HG03159 (cell line): ENCODE measurements around the gene PCDH12.
A peak's percentile ranks its signal among the peaks of the same experiment; 100 is the strongest.

Experiments
- ATAC-seq: cut with Tn5 transposase; IDR thresholded peaks from one replicate; pipeline ENCODE4 v1.9.1; 2021; ENCODE audit warnings: mild to moderate bottlenecking, moderate library complexity; ENCODE audit not compliant: unreplicated experiment

PCDH12 gene

GRCh38 chr5:141958113-141958512 lies at the start of gene PCDH12:
TSS of gene PCDH12 (minus strand) at chr5:141958202. CDS start at chr5:141957851, 351 bp downstream.
- ATAC-seq: no peak

- no peak for ATAC-seq
Observed at GRCh38 chr5:142007237-142007544, 49.2 kb upstream of the PCDH12 start.

DNA sequence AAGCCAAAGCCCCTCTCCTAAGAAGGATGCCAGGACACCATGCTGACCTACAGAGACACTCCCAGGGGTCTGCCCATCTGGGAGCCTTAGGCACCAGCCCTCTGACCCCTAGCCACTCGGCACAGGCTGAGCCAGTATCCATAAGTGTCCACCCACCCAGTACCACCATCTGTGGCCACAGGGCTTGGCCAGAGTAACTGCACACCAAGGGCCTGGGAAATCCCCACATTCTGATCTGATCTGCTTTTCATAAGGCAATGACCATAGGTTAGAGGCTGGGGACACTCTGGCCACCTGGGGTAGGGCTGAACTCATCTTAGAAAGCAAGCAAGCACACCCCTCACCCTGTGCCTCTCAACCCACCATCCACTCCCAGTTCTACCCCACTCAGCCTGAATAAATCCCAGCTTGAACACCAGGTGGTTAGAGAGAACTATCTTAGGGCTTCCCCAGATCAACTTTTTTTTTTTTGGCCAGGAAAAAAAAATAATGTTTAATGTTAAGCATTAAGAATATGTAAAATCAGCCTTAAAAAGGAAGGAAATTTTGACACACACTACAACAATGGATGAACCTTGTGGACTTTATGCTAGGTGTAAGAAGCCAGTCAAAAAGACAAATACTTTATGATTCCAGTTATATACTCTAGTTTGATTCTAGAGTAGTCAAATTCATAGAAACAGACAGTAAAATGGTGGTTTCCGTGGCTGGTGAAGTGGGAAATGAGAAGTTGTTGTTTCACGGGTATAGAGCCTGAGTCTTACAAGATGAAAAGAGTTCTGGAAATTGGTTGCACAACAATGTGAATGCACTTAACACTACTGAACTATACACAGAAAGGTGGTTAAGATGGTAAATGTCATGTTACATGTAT lies 48.6 kb upstream of the PCDH12 start:
- no peak for ATAC-seq

GRCh38 chr5:142003266-142003800 lies 45.3 kb upstream of the PCDH12 start:
- no peak for ATAC-seq

DNA sequence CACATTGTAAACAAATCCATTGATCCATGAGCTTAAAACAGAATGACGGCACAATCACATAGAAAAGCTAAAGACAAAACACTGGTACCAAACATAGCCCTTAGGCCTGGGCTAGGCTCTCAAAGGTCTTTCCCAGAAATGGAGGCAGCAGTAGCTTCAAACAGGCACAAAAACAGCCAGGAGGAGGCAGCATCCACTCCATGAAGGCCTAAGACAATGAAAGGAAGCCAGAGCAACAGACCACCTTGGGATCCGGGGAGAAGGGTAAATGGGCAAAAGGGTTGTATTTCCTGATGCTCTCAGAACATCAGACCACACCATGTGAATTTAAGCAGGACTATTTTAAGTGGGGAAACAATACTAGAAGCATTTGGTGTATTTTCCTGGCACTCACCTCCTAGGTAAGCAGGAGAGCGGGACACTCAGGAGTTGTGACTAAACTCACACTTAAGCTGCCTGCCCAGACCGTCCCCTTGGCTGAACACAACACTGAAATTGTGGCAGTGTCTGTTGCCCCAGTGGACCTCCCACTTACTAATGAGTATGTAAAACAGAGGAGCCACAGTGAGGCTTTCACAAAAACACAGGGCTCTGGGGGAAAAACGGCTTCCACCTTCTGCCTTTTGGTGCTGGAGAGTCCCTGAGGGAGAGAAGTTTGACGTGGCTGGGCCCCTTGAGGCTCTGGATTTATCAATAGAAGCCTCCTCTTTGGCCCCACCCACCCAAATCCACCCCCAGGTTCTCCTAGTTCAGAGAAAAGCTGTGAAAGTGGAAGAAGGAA lies 42.9 kb upstream of the PCDH12 start:
- no peak for ATAC-seq

DNA sequence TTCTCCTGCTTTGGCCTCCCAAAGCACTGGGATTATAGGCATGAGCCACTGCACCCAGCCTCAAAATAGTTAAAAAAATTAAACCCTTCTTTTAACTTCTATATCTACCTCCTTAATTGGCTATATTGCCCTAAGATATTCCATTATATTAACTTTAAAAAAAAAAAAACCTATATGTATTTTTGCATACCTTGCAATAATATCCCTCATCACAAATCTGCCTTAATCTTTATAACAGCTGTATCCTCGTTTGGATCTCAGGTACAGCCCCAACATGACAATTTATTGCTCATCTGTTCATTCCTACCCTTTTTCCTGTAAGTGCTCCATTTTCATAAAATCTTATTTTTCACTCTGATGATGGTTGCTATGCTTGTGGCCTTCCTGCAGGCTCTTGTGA lies 42.2 kb upstream of the PCDH12 start:
- ATAC-seq: no peak

DNA sequence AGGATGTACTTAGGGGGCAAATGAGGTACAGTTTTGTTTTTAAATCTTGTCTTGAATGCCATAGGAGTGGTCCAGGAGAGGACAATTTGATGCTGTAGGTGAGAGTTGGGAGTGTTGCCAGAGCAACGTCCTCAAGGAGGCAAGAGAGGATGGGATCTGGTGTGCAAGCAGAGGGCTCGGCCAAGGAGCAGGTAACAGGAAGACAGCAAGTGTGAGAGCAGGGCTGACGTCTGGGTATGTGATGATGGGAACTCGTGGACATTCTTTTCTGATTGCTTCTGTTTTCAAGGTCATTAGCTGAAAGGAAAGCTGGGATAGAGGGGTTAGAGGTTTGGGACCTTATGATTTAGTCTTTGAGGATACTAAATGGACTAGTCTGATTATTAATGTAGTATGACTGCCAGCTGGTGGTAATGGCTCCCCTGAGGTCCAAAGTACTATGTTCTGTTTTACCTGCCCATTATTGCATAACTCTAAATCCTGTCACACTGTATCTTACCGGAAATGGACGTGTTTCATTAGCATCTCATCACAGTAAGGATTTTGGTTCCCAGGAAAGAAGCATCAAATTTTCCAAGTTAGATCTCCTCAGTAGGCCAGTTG lies 39.5 kb upstream of the PCDH12 start:
- ATAC-seq: no peak

- ATAC-seq: no peak
Observed at GRCh38 chr5:141995656-141996055, 37.7 kb upstream of the PCDH12 start.

DNA sequence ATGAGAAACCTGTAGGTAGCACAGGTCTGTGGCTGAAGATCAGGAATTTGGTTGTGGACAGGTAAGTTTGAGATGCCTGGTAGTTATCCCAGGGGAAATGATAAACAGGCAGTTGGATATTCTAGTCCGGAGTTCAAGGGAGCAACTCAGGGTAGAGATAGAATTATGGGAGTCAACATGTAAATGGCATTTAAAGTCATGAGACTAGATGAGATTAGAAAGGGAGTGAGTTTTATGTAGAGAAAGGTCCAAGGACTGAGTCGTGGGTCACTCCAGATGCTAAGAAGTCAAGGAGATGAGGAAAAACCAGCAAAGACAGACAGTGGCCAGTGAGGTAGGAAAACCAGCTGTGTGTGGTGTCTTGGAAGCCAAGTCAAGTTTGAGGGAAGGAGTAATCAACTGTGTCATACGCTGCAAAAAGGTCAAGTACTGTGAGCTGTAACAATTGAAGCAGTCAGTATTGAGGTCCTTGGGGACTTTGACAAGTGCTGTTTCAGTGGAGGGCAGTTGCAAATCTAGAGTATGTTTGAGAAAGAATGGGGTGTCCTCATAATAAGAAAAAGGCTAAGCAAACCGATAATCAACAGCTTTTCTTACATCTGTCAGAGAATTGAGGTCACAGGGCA lies 36.6 kb upstream of the PCDH12 start:
- ATAC-seq: no peak

- ATAC-seq: peak; percentile 67
Observed at GRCh38 chr5:141992349-141992963, 34.5 kb upstream of the PCDH12 start.

- no peak for ATAC-seq
Observed at GRCh38 chr5:141989720-141990119, 31.7 kb upstream of the PCDH12 start.

GRCh38 chr5:141986072-141986471 lies 28.1 kb upstream of the PCDH12 start:
- ATAC-seq: no peak

DNA sequence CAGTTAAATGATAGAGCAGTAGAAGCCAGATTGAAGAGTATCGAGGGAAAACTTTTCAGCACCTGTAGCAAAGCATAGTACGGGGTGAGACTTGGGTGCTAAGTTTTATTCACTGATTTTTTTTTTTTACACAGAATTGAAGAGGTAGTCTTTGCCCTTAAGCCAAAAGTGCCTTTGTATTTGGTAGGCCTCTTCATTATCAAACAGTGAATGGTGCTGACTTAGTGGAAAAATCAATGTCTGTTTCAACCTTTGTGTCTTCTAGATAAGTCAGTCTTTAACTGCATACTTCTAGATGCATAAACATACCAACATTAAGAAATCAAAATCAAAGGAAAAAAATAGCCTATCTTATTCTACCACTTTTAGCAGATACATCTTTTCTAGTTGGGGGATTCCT lies 24.6 kb upstream of the PCDH12 start:
- ATAC-seq: no peak

GRCh38 chr5:141978389-141978788 lies 20.4 kb upstream of the PCDH12 start:
- no peak for ATAC-seq

DNA sequence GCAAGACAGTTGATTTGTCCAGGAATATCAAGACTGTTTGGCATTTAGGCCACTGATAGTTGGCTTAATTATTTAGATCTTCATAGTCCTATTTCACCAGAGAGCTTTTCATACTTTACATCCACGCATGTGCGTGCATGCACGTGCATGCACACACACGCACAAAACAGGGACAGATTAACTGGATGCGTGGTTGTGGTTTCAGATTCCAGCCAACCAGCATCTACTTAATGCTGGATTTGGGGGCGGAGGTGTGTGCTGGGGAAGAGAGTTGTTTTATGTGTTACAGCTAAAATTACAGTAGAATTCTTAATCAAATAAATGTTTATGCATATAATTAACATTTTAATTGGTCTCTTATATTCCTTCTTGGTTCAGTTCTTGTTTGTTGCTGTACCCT lies 18.2 kb upstream of the PCDH12 start:
- no peak for ATAC-seq

DNA sequence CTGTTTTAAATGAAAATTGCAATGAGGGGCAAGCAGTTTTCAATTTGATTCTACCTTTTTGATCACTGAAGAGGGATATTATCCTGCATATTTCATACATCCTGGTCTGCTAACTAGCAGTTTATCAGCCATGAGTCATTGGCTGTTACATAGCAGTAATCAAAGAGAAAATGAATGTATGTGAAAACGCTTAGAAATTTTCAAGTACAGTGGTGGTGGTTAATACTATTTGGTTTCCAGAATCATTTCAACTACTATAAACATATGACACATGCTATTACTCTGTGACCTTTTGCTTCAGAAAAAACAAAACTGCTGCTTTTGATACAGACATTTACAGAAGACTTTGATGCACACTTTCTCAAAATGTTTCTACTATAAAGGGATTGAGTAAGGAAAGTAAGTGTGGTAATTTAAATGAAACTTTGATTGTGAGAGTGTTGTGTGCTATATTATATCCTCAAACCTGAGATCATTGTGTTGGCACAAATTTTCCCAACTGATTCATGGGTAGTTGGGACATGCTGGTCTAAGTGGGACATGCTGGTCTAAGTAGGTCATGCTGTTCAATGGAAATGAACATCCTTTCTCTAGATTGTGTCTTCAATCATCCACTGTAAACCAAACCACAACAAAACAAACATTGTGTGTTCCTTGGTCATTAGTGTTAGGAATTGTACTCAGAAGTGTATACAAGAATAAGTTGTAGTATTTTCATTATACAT lies 16.0 kb upstream of the PCDH12 start:
- ATAC-seq: no peak

DNA sequence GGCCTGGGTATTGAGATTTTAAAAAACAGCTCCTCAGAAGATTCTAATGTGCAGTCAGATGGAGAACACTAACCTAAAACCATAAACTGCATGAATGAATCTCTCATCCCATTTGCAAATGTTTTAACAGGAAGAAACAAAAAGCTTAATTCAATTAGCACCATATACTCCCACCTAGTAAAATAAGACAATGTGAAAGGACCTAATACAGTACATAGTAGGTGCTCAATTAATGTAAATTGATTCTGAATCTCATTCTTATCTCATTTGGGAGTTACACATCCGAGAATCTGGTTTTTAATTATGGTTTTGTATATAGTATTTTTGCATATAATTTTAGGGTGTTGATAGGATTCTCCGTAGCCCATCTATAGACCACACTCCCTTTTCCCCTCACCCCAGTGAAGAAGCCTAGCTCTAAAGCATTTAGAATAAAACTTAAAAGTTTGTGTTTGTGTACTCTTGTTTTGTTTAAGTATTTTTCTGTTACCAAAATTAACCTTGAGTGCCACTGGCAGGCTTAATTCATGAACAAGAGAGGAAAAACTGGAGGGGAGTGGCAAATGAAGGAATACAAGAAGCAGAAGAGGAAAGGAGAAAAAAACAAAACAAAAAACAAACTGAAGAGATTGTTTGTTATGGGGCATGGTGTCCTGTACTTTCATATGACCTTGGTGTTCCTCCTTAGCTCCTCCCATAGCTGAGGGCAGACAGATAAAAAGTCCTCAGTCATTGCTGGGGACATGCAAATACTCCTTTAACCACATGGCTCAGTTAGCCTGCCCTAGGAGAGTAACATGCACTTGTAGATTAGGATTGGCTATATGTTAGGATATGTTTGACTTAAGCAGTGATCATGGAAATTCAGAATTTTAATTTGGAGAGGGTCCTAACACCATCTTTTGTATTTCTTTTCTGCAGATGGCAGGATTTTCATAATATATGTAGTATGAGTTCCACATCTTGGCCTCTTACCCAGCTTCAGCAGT lies 12.1 kb upstream of the PCDH12 start:
- ATAC-seq: peak; percentile 49

DNA sequence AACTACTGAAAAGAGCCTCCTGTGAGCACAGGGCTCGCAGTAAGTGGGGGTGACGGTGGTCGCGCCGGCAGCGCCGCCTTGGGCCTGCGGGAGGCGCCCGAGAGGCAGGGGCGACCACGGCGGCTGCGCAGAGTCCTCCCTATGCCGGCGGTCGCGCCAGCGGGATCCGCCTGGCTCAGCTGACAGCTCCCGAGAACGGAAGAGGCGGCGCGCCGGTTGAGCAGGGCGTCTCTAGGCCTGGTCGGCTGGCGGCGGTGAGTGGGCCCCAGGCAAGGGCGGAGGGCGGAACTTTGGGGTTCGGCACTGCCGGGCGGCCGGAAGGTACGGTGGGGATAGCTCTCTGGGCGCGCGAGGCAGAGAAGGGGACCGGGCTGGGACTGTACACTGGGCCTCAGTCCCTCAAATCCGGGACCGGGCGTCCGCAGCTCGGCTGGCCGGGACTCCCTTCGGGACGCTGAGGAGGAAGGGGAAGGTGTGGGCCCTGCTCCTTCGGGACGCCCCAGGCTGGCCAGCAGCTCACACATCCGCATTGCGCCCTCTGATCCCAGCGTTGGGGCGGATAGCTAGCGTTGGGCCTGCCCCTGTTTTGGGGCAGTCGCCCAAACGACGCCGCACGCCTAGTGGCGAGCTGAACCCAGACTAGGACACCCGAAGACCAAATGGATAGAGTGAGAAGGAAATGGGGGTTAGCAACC lies 11.1 kb upstream of the PCDH12 start, which contains the start of gene RNF14:
Gene RNF14 (plus strand): TSS at position 192 of the 695 bp plus-strand sequence. CDS start 4,484 bp downstream, outside the sequence.
- peak; percentile 93 for ATAC-seq
